DMS153 treated with DMSO at 0.1 percent for 48 hours (cell line): Measurements from ENCODE around the gene TMEM131L.
A peak's percentile ranks its signal among the peaks of the same experiment; 100 is the strongest.

Source experiments
- DNase-seq: peaks from one replicate; lab custom pipeline; 2025; ENCODE audit not compliant: unreplicated experiment; lab: John Stamatoyannopoulos, UW

Gene TMEM131L

DNA sequence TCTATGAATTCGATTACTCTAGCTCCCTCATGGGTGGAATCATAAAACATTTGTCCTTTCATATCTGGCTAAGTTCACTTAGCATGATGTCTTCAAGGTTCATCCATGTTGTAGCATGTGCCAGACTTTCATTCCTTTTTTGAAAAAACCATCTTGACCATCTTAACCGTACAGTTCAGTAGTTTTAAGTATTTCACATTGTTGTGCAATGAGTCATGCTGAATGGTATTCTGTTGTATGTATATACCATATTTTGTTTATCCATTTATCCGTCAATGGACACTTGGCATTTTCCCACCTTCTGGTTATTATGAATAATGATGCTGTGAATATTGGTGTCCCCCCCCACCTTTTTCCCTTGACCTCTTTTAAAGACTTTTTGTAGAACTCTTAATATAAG is 145.5 kb downstream of the TMEM131L start:
- DNase-seq, result no peak

DNA sequence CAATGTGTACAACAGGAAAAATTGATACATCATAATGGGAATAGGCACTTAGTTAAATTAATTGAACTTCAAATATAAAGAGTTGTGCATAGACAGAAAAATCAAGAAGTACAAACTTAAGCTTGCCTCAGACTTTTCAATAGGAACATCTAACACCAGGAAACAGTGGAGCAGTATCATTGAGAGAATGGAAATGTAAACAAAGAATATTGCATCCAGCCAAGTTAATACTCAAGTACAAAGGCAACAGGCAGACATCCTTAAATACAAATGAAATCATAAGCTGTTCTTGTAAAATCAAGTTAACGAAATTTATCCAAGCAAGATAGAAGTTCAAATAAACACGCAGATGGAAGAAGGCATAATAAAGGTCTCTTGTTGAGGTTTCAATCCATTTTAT is 146.7 kb downstream of the TMEM131L start:
- no peak for DNase-seq

DNA sequence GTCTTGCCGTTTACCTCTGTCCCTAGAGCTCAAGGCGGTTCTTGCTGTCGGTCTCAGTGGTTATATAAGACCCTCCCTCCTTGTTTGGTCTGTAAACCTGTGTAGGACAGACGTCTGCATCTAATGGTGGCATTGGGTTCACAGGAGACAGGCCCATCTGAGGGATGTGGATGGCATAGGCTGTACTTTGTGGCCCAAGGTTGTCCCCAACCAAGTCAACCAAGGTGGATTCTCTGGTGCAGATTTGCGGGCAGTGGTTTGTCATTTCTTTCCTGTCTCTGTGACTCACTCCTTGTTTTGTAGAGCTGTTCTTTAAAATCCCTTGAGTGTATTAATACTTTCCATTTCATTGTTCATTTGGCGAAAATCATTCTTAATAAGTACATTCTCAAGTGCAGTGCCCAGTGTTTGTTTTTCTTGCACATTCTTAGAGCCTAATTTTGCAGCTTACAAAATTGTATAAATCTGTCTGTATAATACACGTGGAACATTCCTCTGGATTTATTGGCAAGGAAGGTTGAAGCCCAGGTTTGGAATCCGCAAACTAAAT is 149.9 kb downstream of the TMEM131L start:
- DNase-seq, result no peak

DNA sequence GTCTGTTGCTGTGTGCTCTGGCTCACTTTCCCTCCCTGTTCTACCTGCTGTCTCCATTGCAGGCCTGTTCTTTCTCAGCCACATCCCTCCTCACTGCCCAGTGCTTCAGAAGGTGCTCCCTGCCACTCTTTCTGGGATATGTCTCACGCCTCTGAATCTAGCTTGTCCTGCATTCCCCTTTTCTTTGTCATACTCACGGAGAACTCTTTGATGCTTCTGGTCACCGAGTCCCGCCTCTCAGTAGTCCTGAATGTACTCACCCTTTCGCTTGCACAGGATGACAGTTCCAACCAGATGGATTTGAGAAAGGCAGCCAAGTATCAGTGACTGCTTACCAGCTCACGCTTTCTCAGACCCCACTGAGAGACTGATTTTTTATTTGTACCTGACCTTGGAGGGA is 152.7 kb downstream of the TMEM131L start:
- no peak for DNase-seq

DNA sequence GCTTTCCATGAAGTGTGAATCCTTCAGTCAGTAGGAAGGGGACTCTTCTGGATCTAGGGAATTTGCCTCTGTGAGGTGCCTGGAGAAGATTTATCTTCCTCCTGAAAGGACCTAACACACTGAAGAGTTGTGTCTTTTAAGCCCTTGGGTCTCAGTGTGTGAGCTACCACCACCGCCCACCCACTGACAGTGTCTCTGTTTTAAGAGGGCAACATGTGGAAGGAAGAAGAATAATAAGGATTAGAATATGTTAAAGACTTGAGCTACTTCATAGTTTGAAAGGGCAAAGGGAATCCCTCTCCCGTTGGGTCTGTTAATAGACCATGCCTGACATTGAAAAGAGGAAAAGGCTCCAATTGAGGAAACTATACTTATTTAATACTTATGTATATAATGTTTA is 153.7 kb downstream of the TMEM131L start:
- no peak for DNase-seq

DNA sequence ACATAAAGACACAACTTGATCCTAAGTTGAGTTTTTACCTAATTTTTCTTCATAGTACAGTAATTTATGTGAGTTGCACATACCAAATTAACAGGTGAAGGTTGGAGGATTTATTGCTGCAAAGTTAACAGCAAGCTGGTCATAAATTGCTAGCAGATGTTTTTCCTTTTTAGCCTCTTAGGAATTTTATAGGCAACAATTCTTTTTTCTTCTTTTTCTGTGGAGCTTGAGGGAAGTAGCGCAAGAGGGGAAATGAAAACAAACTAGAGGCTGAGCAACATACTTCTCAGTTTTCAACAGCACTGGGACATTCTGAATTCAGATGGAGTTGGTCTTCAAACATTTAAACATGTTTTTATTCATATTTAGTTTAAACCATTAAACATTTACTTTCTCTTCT is 154.2 kb downstream of the TMEM131L start:
- no peak for DNase-seq

DNA sequence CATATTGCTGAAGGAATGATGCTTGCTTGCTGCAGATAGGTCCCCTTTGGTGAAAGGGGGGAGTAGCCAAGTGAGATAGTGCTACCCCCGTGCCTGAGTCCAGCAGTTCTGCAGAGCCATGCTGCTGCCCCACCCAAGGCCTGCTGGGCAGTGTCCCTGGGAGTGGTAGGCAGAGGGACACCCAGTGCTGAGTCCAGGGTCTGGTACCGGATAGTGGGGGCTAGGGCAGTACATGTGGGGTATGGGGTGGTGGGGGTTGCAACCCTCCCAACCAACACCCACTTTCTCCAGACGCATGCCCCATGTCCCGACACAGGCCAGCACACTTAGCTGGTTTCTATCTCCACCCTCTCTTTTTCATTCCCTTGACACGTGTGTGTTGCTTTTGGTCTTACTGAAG is 155.9 kb downstream of the TMEM131L start:
- no peak for DNase-seq

DNA sequence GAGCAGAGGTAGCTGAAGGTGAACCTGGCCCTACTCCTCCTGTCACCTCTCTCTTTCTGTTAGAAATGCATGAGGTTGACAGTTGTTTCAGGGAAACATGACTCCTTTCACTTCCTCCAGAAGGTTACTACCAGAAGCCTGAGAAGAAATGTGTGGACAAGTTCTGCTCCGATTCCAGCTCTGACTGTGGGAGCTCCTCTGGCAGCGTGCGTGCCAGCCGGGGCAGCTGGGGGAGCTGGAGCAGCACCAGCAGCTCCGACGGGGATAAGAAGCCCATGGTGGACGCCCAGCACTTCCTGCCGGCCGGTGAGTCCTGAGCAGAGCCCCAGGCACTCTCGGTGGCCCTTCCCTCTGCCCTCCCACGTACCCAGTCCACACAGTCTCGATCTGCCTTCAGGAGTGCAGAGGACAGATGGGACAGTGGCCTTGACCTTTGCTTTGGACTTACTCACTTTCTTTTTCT is 156.6 kb downstream of the TMEM131L start:
- DNase-seq, result no peak

DNA sequence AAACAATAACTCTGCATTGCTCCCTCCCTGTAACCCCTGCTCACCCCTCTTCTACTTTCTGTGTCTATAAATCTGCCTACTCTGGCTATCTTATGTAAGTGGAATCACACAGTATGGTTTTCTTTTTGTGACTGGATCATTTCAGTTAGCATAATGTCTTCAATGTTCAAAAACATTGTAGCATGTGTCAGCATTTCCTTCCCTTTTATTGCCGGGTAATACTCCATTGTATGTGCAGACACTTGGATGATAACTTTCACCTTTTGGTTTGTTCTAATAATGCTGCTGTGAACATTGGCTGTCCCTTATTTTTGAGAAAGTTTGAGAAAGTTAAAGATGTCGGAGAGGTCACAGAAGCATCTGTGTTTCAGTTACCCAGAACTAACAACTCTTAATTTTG is 157.3 kb downstream of the TMEM131L start:
- DNase-seq, result no peak

DNA sequence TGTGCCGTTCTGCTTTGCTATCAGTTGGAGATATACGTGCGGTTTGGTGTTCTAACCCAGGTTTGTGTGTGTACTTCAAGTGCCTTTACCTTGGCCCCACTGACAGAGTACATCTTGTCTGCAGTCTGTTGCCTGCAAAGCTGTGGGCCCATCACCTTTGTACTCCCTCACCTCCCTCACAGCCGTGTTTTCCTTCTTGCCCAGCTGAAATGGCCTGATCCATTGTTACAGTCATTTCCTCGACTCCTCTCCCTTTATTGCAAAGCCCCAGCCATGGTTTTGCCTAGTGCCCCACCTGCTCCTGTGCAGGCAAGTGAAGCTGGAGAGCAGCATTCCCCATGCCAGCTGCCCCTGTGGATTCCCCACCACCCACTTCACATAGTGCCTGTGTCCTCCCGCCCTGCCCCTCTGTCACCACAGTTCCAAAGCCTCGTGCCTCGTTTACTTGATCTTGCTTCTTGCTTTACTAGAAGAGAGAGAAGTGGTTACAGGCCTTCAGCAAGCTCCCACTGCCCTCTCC is 162.7 kb downstream of the TMEM131L start:
- DNase-seq, result no peak

DNA sequence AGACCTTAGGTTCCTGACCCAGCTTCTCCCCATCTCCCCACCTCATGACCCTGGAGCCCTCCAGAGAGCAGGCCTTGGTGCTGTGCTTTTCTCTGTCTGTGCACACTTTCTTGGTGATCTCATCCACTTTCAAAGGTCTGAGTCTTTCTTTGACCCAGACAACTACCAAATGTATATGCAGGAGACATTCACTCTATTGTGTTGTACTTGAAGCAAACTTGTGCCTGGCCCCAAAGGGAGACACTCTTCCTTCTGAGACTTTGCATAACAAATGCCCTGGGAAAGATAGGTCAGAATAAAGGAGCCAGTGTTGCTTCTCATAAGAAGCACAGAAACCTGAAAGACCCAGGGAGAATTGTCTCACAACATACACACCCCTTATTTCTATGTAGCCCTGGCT is 163.6 kb downstream of the TMEM131L start:
- no peak for DNase-seq

DNA sequence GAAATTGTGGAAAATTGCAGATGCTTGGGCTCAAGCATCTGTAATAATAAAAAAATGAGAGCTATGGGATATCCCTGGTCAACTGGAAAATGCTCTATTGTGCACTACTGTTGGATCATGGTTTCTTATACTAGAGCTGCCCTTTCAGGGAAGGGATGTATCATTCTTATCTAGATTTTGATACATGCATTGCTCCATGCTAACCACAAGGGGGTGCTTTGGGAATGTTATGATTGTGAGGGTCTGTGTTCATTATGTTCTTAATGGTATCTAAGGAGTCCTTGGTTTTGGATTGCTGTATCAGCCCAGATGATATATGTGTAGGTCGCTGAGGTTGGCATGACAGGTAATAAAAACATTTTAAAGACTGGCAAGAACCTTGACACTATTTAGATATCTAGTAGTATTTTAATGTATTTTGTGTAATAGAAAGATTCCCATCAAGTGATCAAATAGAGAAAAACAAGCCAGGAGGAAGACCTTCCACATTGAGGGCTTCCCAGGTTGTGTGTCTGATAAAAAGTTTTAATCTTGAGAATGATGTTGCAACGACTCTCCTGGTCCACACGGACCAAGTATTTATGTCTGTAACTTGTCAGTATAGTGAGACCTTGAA is 168.7 kb downstream of the TMEM131L start:
- no peak for DNase-seq

DNA sequence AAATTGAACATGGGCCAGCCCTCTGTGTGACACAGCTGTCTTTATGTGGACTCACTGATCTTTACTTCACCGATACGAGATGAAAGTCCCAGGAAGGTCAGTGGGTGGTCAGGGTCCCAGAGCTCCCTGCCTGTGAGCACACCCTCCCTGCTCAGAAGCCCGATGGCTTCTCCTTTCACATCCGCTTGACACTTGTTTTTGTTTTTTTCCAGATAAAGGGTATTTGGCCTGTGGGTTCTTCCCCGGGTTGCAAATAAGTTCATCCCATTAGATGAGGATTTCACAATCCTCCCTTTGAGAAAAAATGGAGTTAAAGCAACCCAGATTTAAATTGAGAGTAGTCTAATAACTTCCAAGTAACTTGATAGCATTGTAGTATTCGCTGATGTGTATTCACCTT is 169.7 kb downstream of the TMEM131L start:
- no peak for DNase-seq

DNA sequence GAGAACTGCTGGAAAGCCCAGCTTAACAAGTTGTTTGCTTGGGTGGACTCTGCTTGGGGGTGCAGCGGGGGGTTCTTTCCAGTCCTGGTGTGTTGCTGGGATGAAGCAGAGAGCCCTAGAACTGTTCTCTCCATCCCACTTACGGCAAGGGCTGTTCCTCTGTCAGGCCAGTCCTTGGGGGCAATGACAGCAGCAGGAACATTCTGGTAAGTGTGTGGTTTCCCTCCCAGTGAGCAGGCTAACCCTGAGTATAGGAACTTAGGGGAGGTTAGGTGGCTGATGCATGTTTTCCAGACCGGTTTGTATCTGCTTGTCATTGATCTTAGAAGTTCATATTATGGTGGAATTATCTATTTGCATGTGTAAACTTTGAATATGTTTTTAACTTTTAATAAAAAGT is 171.0 kb downstream of the TMEM131L start:
- no peak for DNase-seq

DNA sequence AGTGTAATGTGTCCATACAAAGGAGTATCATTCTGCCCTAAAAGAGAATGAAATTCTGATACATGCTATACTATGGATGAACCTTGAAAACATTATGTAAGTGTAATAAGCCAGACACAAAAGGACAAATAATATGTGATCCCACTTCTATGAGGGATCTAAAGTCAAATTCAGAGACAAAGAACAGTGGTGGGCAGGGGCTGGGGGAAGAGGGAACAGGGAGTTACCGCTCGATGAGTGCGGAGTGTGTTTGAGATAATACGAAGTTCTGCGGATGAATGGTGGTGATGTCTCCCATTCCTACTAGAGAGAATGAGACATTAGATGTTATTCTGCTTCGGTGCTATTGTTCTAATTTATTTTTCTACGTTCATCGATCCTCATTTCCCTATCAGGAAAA is 171.9 kb downstream of the TMEM131L start:
- no peak for DNase-seq

DNA sequence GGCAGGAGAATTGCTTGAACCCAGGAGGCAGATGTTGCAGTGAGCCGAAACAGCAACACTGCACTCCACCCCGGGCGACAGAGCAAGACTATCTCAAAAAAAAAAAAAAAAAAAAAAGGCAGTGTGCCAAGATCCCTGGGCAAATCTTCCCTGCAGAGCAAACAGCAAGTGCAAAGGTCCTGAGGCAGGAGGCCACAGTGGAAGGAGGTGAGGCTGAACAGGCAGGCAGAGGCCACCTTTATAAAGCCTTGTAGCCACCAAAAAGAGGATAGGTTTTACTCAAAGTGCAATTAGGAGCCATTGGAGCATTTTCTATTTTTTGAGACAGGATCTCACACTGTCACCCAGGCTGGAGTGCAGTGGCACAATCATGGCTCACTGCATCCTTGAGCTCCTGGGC is 172.8 kb downstream of the TMEM131L start:
- DNase-seq, result no peak

DNA sequence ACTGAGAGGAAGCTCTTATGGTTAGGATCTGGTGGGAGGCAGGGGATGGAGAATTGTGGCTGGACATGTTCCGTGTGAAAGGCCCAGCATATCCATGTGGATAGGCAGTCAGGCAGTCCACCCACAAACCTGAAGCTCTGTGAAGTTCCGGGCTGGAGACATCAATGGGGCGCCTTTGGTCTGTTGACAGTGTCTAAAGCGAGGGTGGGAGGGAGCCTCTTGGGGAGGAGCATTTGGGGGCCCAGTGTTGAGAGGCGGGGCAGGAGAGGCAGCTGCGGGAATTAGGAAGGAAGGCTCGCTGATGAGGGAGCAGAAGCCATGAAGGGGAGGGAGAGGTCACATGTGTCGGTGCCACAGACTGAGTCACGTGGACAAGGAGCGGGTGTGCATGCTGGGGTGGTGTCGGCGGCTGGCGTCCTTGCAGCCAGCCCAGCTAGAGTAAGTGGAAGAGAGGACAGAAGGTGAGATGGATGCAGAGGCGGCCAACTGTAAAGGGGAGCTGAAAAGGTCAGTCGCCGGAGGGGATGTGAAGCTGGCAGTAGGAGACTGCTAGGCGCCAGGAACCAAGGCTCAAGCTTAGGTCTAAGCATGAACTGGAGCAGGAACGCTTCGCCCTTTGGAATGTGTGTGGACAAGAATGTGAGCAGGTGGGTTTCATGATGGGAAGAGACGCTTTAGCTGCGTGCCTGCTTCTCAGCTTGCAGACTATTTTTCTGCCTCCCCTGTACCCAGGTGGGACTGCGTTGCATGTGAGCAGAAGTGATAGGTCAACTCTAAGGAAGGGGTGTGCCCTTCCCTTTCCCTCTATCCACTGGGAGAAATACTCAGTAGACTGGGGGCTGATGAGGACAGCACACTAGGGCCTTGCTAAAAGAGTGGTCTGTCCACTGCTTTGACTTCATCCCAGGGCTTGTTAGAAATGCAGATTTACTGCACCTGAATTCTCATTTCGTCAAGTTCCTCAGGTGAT is 174.0 kb downstream of the TMEM131L start:
- DNase-seq, result no peak

DNA sequence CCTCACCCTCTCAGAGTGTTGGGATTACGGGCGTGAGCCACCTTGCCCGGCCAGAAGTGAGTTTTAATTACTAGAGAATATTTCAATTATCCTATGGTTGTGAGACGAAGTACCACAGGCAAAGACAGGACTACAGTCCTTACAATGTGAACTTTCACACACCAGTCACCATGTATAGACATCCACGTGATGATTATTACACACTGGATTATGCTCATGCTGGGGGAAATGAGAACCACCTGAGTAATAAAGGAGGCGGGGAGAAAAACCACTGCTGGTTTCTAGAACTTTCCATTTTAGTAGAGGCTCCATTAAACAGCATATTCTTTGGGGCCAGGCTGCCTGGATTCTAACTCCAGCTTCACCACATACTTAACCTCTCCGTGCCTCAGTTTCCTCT is 175.4 kb downstream of the TMEM131L start:
- DNase-seq, result no peak

DNA sequence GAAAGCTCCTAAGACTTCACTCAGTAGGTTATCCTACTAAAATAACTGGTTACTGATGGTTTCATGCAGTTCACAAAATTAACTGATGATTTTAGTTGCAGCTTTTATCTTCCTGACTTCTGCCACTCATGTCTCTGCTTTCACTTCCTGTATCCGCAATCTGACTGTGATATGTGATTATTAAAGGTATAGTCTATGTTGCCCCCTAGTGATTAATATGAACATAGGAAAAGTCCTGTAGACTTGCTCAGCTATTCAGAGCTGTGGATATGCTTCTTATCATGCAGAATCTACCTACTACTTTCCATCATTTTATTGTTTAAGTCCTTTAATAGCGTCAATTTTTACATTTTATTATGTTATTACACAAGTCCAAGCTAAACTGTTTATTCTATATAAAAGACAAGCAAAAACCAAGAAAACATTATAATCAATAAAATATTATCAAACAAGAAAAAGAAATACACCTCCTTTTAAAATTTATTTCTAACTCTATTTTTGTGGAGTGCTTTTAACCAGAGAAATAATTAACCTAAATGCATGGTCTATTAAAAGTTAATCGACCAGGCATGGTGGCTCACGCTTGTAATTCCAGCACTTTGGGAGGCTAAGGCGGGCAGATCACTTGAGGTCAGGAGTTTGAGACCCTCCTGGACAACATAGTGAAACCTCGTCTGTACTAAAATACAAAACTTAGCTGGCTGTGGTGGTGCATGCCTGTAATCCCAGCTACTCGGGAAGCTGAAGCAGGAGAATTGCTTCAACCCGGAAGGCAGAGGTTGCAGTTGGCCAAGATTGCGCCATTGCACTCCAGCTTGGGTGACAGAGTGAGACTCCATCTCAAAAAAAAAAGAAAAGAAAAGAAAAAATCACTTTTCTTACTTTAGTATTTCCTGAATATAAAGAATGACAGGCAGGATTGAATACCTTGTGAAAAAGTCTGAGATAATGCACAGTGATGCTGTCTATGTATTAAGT is 177.5 kb downstream of the TMEM131L start:
- DNase-seq, result peak; percentile 80

DNA sequence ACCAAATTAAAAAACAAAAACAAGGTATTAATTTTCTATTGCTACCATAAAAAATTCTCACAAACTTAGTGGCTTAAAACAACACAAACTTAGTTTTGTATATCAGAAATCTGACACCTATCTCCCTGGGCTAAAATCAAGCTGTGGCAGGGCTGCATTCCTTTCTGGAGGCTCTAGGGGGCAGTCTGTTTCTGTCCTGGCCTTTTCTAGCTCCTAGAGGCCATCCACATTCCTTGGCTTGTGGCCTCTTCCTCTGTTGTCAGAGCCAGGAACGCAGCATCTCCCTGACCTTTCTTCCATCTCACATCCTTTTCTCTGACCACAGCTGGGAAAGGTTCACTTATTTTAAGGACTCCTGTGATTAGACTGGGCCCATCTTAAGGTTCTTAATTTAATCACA is 179.0 kb downstream of the TMEM131L start:
- no peak for DNase-seq

DNA sequence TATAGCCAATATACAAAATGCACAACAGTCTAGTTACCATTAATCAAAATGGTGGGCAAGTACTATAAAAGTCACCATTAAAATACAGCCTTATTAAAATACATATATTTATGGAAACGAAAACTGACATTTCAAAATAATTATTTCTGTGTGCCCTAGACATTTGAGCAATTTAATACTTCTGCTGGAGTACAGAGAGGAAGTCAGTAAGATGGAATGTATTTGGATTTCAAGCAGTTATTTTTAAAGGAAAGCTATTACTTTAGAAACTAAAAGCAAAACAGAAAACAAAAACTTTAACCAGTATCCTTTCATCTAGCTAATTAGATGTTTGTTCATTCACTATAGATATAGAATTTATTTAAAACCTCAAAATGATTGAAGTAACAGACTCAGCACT is 180.1 kb downstream of the TMEM131L start:
- DNase-seq, result no peak
